NB4 (cell line): Measurements from ENCODE around the gene MGLL.

Source experiments
- MYC ChIP-seq: IDR thresholded peaks from 2 replicates; pipeline ENCODE4 v1.6.1; 2011; ENCODE audit warnings: low read depth, low read length
- POLR2A ChIP-seq: IDR thresholded peaks from 2 replicates; pipeline ENCODE4 v1.6.1; 2011; ENCODE audit warnings: mild to moderate bottlenecking; ENCODE audit not compliant: insufficient read length; ENCODE audit errors: extremely low read depth
- TF ChIP-seq, protein P1 (sequence below): IDR thresholded peaks from one replicate; pipeline ENCODE4 v1.5.1; 2012; ENCODE audit warnings: low read depth, low read length
- TF ChIP-seq, protein P2 (sequence below): IDR thresholded peaks from 2 replicates; pipeline ENCODE4 v1.6.1; 2011; ENCODE audit warnings: low read depth, low read length

DNA sequence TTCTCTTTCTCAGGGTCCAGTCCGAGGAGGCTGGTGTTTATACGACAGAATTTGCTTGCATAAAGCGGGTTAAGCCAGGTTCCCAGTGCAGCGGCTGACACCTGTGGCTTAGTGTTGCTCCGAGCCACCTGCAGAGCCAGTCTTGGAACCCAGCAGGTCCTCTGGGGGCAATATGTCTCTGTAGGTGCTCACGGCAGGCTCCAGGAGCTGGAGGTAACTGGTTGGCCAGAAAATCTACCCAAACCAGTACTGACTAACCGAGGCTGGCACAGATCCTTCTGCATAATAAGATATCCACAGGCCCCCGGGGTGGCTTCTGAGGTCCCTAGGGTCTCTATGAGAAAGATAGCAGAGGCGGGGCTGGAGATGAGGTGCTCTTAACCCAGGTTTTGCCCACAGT, 3.2 kb downstream of the MGLL start:
- TF ChIP-seq, protein P1, sequence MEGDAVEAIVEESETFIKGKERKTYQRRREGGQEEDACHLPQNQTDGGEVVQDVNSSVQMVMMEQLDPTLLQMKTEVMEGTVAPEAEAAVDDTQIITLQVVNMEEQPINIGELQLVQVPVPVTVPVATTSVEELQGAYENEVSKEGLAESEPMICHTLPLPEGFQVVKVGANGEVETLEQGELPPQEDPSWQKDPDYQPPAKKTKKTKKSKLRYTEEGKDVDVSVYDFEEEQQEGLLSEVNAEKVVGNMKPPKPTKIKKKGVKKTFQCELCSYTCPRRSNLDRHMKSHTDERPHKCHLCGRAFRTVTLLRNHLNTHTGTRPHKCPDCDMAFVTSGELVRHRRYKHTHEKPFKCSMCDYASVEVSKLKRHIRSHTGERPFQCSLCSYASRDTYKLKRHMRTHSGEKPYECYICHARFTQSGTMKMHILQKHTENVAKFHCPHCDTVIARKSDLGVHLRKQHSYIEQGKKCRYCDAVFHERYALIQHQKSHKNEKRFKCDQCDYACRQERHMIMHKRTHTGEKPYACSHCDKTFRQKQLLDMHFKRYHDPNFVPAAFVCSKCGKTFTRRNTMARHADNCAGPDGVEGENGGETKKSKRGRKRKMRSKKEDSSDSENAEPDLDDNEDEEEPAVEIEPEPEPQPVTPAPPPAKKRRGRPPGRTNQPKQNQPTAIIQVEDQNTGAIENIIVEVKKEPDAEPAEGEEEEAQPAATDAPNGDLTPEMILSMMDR: no peak
- TF ChIP-seq POLR2A (no peak), MYC (no peak)
- TF ChIP-seq, protein P2, sequence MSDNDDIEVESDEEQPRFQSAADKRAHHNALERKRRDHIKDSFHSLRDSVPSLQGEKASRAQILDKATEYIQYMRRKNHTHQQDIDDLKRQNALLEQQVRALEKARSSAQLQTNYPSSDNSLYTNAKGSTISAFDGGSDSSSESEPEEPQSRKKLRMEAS: no peak
